Thoracic aorta (tissue), 2 donors: ENCODE data around the gene DGLUCY. TPM values are rescaled to one million over a fixed set of nuclear protein-coding genes. Genes with fewer than 3 reads are reported as not detected.
"Not testable (repeated sequence)": the region's sequence is repeated elsewhere in the genome, so short reads cannot be mapped to it uniquely, and the experiment has no call there.

Experiments used
- ATAC-seq: fragments of 150-250 bp; one replicate; pipeline ENCODE4 v1.8.0; 2017; ENCODE audit warnings: low read depth; ENCODE audit not compliant: insufficient number of reproducible peaks, low FRiP score
- DNase-seq: peaks from one replicate; pipeline ENCODE4 v3.0.0-alpha.2; 2020; ENCODE audit warnings: low spot score
- H3K27ac ChIP-seq, 2 donors: fragments of 200-600 bp; sonication (generic); 1 replicate in 1 of 2; 2 replicates in 1 of 2; pipeline ENCODE4 v1.5.1; 2016; ENCODE audit warnings: mild to moderate bottlenecking in 2 of 2, moderate library complexity in 2 of 2
- H3K27me3 ChIP-seq: fragments of 200-600 bp; sonication (generic); replicated peaks from 2 replicates; pipeline ENCODE4 v1.6.0; 2016; ENCODE audit warnings: mild to moderate bottlenecking; ENCODE audit not compliant: insufficient read depth
- H3K36me3 ChIP-seq: fragments of 200-600 bp; sonication (generic); one replicate; pipeline ENCODE4 v1.5.1; 2016
- H3K4me1 ChIP-seq, 2 donors: fragments of 200-600 bp; sonication (generic); 1 replicate in 1 of 2; 2 replicates in 1 of 2; pipeline versions ENCODE4 v1.5.1 to v1.6.0; 2016; ENCODE audit warnings: low read depth in 2 of 2, mild to moderate bottlenecking in 1 of 2; ENCODE audit not compliant: control insufficient read depth in 1 of 2
- H3K4me3 ChIP-seq: fragments of 200-600 bp; sonication (generic); 2 replicates; pipeline ENCODE4 v1.5.1; 2016; ENCODE audit warnings: mild to moderate bottlenecking
- H3K9me3 ChIP-seq: fragments of 200-600 bp; sonication (generic); 2 replicates; pipeline ENCODE4 v1.5.1; 2016
- CTCF ChIP-seq: fragments of 200-600 bp; sonication (generic); IDR thresholded peaks from one replicate; pipeline ENCODE4 v1.5.1; 2019; ENCODE audit warnings: antibody characterized with exemption
- total RNA-seq, 2 donors: library from RNA; depleted of rRNA; stranded (reverse); fragments of >200 nt; gene quantifications; one replicate each; pipeline versions ENCODE4 v1.1.0 to v1.2.3, GENCODE V29; 2016

Gene DGLUCY
- total RNA-seq, 2 donors from 2014 or later: 24.4 to 36.7 TPM

GRCh38 chr14:91152499-91152898, 38.6 kb downstream of the DGLUCY start:
- Histone ChIP-seq H3K4me1 (peaks cover 3 to 13% of the 10 kb centered on the region in 2 donors), H3K27me3 (no peaks in the 10 kb centered on the region), H3K9me3 (no peaks in the 10 kb centered on the region), H3K36me3 (no peaks in the 10 kb centered on the region), H3K4me3 (no peak overlapping the region), H3K27ac (no peak overlapping the region)
- TF ChIP-seq CTCF: no peak
- no peak for ATAC-seq
- DNase-seq: no peak

DNA sequence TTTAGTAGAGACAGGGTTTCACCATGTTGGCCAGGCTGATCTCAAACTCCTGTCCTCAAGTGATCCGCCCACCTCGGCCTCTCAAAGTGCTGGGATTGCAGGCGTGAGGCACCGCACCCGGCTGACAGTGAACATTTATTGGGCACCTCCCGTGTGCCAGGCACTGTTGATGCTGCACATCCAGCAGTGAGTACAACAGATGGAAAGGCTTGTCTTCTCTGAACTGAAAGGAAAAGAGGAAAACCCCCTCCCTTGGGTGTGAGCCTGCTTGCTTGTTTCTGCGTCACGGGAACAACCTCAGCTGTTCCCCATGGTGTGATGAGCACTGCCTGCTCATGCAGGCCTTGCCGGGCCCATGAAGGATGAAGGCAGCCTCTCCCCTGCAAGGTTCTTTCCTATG, 39.5 kb downstream of the DGLUCY start:
- no peak overlapping the region for H3K27ac ChIP-seq
- ATAC-seq: no peak
- H3K4me1 ChIP-seq: peaks cover 3 to 13% of the 10 kb centered on the region in 2 donors
- no peak for DNase-seq
- no peaks in the 10 kb centered on the region for H3K9me3 ChIP-seq
- TF ChIP-seq CTCF: no peak
- H3K36me3 ChIP-seq: no peaks in the 10 kb centered on the region
- H3K27me3 ChIP-seq: no peaks in the 10 kb centered on the region
- H3K4me3 ChIP-seq: no peak overlapping the region

DNA sequence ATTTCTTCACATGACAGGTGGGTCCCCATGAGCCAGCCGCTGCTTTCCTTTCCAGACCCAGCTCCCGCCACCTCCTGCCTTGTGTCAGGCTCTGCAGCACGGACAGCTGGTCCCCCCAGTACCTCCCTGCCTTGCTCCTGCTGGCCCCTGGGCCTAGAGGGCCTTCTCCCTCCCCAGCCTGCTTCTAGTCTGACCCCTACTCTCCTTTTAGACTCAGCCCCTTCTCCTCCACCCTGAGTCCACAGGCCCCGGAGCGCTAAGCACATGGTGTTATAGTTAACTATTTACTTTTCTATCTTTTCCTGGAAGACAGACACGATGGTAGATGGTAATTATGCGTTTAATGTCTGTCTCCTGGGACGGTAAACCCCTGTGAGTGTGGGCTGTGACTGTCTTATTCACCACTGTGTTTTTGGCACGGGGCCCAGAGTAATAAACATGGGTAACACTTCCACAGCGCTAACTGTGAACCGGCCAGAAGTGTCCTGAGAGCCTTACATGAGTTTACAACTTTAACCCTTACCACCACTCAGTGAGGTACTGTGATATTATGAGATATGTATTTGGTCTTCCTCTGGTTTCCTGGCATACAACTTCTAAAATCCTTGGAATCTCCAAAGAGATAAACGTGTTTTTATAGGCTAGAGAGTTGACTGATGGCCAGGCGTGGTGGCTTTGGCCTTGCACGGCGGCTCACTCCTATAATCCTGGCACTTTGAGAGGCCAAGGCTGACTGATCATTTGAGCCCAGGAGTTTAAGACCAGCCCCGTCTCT, 41.2 kb downstream of the DGLUCY start:
- no peaks in the 10 kb centered on the region for H3K27me3 ChIP-seq
- H3K4me3 ChIP-seq: no peak overlapping the region
- H3K4me1 ChIP-seq: peaks cover 0 to 8% of the 10 kb centered on the region in 2 donors
- H3K27ac ChIP-seq: no peak overlapping the region
- peaks cover 4% of the 10 kb centered on the region for H3K36me3 ChIP-seq
- no peaks in the 10 kb centered on the region for H3K9me3 ChIP-seq
- DNase-seq (no peak), ATAC-seq (no peak)
- no peak for TF ChIP-seq CTCF

DNA sequence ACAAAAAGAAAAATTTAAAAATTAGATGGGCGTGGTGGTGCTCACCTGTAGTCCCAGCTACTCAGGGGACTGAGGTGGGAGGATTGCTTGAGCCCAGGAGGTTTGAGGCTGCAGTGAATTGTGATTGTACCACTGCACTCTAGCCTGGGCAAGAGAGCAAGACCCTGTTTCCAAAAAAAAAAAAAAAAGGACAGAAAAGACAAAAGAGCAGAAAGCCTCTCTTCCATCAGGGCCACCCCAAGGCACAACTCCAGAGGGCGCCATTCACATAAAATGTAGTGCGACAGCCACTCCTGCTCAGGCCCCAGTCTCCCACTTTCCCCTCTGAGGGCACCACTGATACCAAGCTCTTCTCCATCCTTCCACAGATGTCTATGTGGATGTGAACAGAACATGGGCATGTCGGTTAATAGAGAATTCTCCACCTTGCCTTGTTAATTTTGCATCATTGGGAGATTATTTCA, 41.8 kb downstream of the DGLUCY start:
- no peaks in the 10 kb centered on the region for H3K27me3 ChIP-seq
- H3K4me3 ChIP-seq: no peak overlapping the region
- H3K9me3 ChIP-seq: no peaks in the 10 kb centered on the region
- H3K4me1 ChIP-seq: peaks cover 0 to 8% of the 10 kb centered on the region in 2 donors
- no peak for ATAC-seq
- DNase-seq: no peak
- H3K36me3 ChIP-seq: peaks cover 7% of the 10 kb centered on the region
- TF ChIP-seq CTCF: no peak
- no peak overlapping the region for H3K27ac ChIP-seq

DNA sequence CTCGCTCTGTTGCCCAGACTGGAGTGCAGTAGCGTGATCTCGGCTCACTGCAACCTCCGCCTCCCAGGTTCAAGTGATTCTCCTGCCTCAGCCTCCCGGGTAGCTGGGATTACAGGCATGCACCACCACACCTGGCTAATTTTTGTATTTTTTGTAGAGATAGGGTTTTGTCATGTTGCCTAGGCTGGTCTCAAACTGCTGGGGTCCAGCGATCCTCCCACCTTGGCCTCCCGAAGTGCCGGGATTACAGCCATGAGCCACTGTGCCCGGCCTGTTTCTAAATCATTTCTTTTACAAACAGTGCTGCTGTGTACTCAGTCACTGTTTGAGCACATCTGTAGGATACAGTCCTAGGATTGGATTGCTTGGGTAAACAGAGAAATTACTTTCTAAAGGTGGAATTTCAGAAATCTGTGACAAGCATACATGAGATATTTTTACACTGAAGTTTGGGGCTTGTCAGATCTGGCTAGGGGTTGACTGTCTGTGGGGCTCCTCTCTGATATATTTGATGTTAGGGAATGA, 42.3 kb downstream of the DGLUCY start:
- H3K27ac ChIP-seq, H3K9me3 ChIP-seq, H3K4me1 ChIP-seq, DNase-seq, ATAC-seq, H3K4me3 ChIP-seq, H3K27me3 ChIP-seq: not testable (repeated sequence)
- peaks cover 12% of the 10 kb centered on the region for H3K36me3 ChIP-seq

- not testable (repeated sequence) for ATAC-seq, H3K9me3 ChIP-seq, H3K27me3 ChIP-seq, H3K4me3 ChIP-seq, H3K27ac ChIP-seq, H3K4me1 ChIP-seq, DNase-seq
- peaks cover 18% of the 10 kb centered on the region for H3K36me3 ChIP-seq
Observed at GRCh38 chr14:91156877-91157276, 43.0 kb downstream of the DGLUCY start.
